ENCODE data around the gene PLA2G15.

Gene PLA2G15

GRCh38 chr16:68299571-68300453, 54.6 kb downstream of the PLA2G15 start:
- no peak for DNase-seq

DNA sequence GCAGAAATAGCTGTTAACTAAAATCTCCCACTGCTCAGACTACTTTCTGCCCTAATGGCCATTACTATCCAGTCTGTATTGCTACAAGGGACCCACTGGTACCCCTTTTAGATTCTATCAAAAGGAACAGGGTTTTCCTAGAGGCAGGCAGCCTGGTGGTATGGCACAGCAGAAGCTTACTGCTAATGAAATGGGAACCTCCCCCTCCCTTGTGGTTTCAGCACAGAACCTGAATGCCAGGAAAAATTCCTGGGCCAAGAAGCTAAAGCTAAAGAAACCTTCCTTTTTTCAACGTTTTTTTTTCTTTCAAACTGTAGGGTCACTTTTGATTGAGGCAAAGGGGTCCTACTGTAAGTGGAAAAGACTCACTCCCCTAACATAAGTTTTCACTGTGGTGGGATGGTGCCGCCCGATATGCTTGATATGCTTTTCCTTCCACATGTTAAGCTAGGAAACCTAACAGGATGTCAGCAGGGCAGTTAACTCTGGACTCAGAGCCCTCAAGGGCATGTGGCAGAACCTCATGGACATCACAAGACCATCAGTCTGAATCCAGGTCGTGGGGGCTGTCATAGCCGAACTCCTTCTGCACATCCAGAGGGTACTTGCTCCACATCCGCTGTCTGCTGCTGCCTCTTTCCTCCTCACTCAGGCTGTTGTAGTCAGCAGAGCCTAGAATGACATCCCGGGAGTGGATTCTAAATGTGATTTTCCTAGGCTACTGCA, 55.7 kb downstream of the PLA2G15 start:
- DNase-seq, result no peak

DNA sequence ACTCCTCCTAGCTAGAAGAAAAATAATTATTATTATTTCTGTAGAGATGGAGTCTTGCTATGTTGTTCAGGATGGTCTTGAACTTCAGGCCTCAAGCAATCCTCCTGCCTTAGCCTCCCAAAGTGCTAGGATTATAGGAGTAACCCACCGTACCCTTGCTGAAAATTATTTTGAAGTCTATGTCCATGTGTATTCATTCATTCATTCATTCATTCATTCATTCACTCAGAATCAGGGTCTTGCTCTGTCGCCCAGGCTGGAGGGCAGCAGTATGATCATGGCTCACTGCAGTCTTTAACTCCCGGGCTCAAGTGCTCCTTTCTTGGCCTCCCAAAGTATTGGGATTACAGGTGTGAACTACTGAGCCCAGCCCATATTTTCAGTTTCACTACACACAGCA, 61.5 kb downstream of the PLA2G15 start:
- DNase-seq, result no peak

GRCh38 chr16:68309799-68310198, 64.6 kb downstream of the PLA2G15 start:
- DNase-seq, result no peak

GRCh38 chr16:68310437-68310773, 65.2 kb downstream of the PLA2G15 start:
- DNase-seq, result no peak
